GM12878 (cell line): Measurements from ENCODE around the gene NRN1L. TPM values are rescaled to one million over a fixed set of nuclear protein-coding genes. Genes with fewer than 3 reads are reported as not detected.

Source experiments
- ATAC-seq: fragments of 200-7000 bp; cut with Tn5 transposase; 3 replicates; pipeline ENCODE4 v1.9.1; 2020; ENCODE audit warnings: mild to moderate bottlenecking, moderate library complexity
- BruUV-seq: library from RNA; stranded (reverse); fragments of 400-500 nt; replicated peaks from 2 replicates; lab custom pipeline; 2021; lab: Mats Ljungman, UMichigan
- CTCF ChIA-PET: fragments of 300-600 bp; sonication (Branson Sonifier 250); formaldehyde crosslinking; extraction: SDS; loops from one replicate; lab custom pipeline; 2021; ENCODE audit warnings: inconsistent platforms; lab: Yijun Ruan, JAX
- POLR2A ChIA-PET: fragments of 350-600 bp; formaldehyde crosslinking; extraction: SDS; loops from one replicate; lab custom pipeline; 2021; ENCODE audit warnings: inconsistent platforms; lab: Charles Lee
- RAD21 ChIA-PET: fragments of 300-600 bp; sonication (Branson Sonifier 250); formaldehyde crosslinking; loops from one replicate; lab custom pipeline; 2023; ENCODE audit warnings: antibody characterized with exemption; ENCODE audit not compliant: unreplicated experiment; lab: Charles Lee
- SMC1A ChIA-PET: fragments of 300-600 bp; sonication (Branson Sonifier 250); formaldehyde crosslinking; loops from one replicate; lab custom pipeline; 2023; ENCODE audit not compliant: unreplicated experiment, uncharacterized antibody; lab: Charles Lee
- DNase-seq: peaks from one replicate; pipeline ENCODE4 v3.0.0-alpha.2; 2011; ENCODE audit warnings: low read depth, low spot score
- FAIRE-seq: peaks from 3 replicates; lab custom pipeline; 2011; peaks lifted over from hg19 to GRCh38; lab: Jason Lieb, UNC
- H2AFZ ChIP-seq: 2 replicates; pipeline ENCODE4 v1.6.0; 2011; ENCODE audit warnings: low read depth, low read length, control low read depth; ENCODE audit not compliant: control insufficient read depth
- H3K27ac ChIP-seq: 2 replicates; pipeline ENCODE4 v1.5.1; 2011; ENCODE audit warnings: control low read depth; ENCODE audit not compliant: control insufficient read depth, insufficient read depth
- H3K27me3 ChIP-seq, 2 experiments: replicated peaks in 1 of 2; 2 replicates each; pipeline versions ENCODE4 v1.6.0 to v1.6.1; 2011; ENCODE audit warnings: low read length in 1 of 2; ENCODE audit not compliant: control insufficient read depth in 2 of 2, insufficient read depth in 2 of 2
- H3K36me3 ChIP-seq, 2 experiments: 2 replicates each; pipeline ENCODE4 v1.5.1; 2011; ENCODE audit warnings: low read length in 1 of 2; ENCODE audit not compliant: control insufficient read depth in 2 of 2, insufficient read depth in 2 of 2
- H3K4me1 ChIP-seq: 2 replicates; pipeline ENCODE4 v1.6.1; 2011; ENCODE audit warnings: mild to moderate bottlenecking, low read length, moderate library complexity, mixed read lengths; ENCODE audit not compliant: control insufficient read depth, insufficient read depth
- H3K4me2 ChIP-seq: 2 replicates; pipeline ENCODE4 v1.6.0; 2011; ENCODE audit warnings: control low read depth; ENCODE audit not compliant: control insufficient read depth, insufficient read depth
- H3K4me3 ChIP-seq: fragments of 200-600 bp; sonication (generic); 2 replicates; pipeline ENCODE4 v1.5.1; 2016
- H3K79me2 ChIP-seq: 2 replicates; pipeline ENCODE4 v1.6.0; 2011; ENCODE audit warnings: low read length; ENCODE audit not compliant: control insufficient read depth, insufficient read depth
- H3K9ac ChIP-seq: 2 replicates; pipeline ENCODE4 v1.8.0; 2011; ENCODE audit warnings: low read length, control low read depth, mixed read lengths; ENCODE audit not compliant: control insufficient read depth, insufficient read depth
- H3K9me3 ChIP-seq: replicated peaks from 3 replicates; pipeline ENCODE4 v1.5.1; 2011; ENCODE audit warnings: mild to moderate bottlenecking, low read length; ENCODE audit not compliant: control insufficient read depth, insufficient read depth
- H4K20me1 ChIP-seq: 2 replicates; pipeline ENCODE4 v1.6.0; 2011; ENCODE audit not compliant: control insufficient read depth, insufficient read depth
- MEF2B ChIP-seq: fragments of 450-650 bp; IDR thresholded peaks from 2 replicates; pipeline ENCODE4 v1.6.1; 2018; ENCODE audit warnings: mild to moderate bottlenecking, moderate library complexity; ENCODE audit not compliant: partially characterized antibody, poor library complexity, severe bottlenecking
- MXI1 ChIP-seq: fragments of 150-350 bp; IDR thresholded peaks from 2 replicates; pipeline ENCODE4 v1.6.1; 2011; ENCODE audit warnings: low read depth, mild to moderate bottlenecking, inconsistent platforms, low read length, improper control_type of control experiment
- SMAD1 ChIP-seq: fragments of 450-650 bp; IDR thresholded peaks from 2 replicates; pipeline ENCODE4 v1.6.1; 2018; ENCODE audit warnings: mild to moderate bottlenecking, low read depth; ENCODE audit not compliant: partially characterized antibody
- SMAD5 ChIP-seq: IDR thresholded peaks from 2 replicates; pipeline ENCODE4 v1.6.1; 2016; ENCODE audit warnings: antibody characterized with exemption, low read depth
- SP1 ChIP-seq: IDR thresholded peaks from one replicate; pipeline ENCODE4 v1.6.1; 2011; ENCODE audit warnings: low read depth, low read length
- WGBS: methylation state at CpG from one replicate; pipeline ENCODE4 v1.1.6; 2016; ENCODE audit warnings: low lambda C conversion rate; ENCODE audit not compliant: insufficient replicate concordance, insufficient coverage; ENCODE audit errors: missing lambda C conversion rate; 5-methylcytosine and 5-hydroxymethylcytosine counted together
- in situ Hi-C: fragments of 300-500 bp; cut with MboI; formaldehyde crosslinking; loops from 9 replicates; pipeline ENCODE4 v1.14.3; 2018; ENCODE audit warnings: mixed read lengths
- intact Hi-C: fragments of 100-400 bp; cut with micrococcal nuclease; formaldehyde crosslinking; loops from one replicate; pipeline ENCODE4 v1.14.2; 2022; ENCODE audit not compliant: unreplicated experiment
- polyA plus RNA-seq, 11 experiments: library from polyadenylated mRNA; depleted of rRNA in 4 of 11; unstranded in 6 of 11; stranded (reverse) in 5 of 11; fragments of >200 nt; fragmentation: Nextera tagmentation in 4 of 11; fragmentation: Illumina TruSeq in 1 of 11; extraction: Ambion mirVana in 4 of 11; extraction: Trizol in 1 of 11; gene quantifications; 1 replicate in 1 of 11; 2 replicates in 10 of 11; pipeline versions ENCODE4 v1.2.1 to v1.2.3, GENCODE V29; 2011 to 2016; ENCODE audit warnings: inconsistent platforms in 2 of 11, missing spikeins in 2 of 11, low read depth in 1 of 11
- total RNA-seq, 4 experiments: library from RNA; depleted of rRNA in 3 of 4; stranded (reverse); fragments of >200 nt in 3 of 4; fragmentation: Illumina TruSeq in 1 of 4; extraction: Trizol in 1 of 4; gene quantifications; 2 replicates each; pipeline versions ENCODE4 v1.2.1 to v1.2.3, GENCODE V29; 2013 to 2021
- TF ChIP-seq, protein P1 (sequence below): fragments of 450-650 bp; IDR thresholded peaks from 2 replicates; pipeline ENCODE4 v1.6.1; 2017; ENCODE audit warnings: borderline replicate concordance

NRN1L gene
- total and polyA plus RNA-seq, 10 of the 15 experiments (the other 5 are each of a cell fraction or from before 2014, with no cell fraction given), result 0.11 to 0.99 (median 0.28) TPM; not detected in 3

DNA sequence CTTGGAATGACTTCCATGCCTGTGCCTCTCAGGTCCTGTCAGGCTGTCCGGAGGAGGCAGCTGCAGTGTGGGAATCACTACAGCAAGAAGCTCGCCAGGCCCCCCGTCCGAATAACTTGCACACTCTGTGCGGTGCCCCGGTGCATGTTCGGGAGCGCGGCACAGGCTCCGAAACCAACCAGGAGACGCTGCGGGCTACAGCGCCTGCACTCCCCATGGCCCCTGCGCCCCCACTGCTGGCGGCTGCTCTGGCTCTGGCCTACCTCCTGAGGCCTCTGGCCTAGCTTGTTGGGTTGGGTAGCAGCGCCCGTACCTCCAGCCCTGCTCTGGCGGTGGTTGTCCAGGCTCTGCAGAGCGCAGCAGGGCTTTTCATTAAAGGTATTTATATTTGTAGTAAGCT lies 1.3 kb downstream of the NRN1L start:
- FAIRE-seq, result no peak
- TF ChIP-seq SMAD5, result no peak
- TF ChIP-seq SP1, result no peak
- TF ChIP-seq, protein P1, sequence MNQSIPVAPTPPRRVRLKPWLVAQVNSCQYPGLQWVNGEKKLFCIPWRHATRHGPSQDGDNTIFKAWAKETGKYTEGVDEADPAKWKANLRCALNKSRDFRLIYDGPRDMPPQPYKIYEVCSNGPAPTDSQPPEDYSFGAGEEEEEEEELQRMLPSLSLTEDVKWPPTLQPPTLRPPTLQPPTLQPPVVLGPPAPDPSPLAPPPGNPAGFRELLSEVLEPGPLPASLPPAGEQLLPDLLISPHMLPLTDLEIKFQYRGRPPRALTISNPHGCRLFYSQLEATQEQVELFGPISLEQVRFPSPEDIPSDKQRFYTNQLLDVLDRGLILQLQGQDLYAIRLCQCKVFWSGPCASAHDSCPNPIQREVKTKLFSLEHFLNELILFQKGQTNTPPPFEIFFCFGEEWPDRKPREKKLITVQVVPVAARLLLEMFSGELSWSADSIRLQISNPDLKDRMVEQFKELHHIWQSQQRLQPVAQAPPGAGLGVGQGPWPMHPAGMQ, result no peak
- no peak for TF ChIP-seq MEF2B
- no peak for TF ChIP-seq MXI1
- TF ChIP-seq SMAD1, result no peak
- CTCF ChIA-PET, result interaction anchor here (1.1 to 5.6 kb wide), 3 partner anchors 11 to 155 kb away, joined by 4 to 39 read pairs (median 5); partner anchors contain the start of gene EDC4

More for the DNA sequence above, 1.3 kb downstream of the NRN1L start:
- H4K20me1 ChIP-seq, result no peaks in the 10 kb centered on the region
- SMC1A ChIA-PET, result no interaction called here
- RAD21 ChIA-PET, result interaction anchor here (1.1 kb wide), 1 partner anchor 11 kb away, joined by 3 read pairs; no protein-coding TSS in a partner anchor
- H3K27ac ChIP-seq, result no peak overlapping the region
- POLR2A ChIA-PET, result no interaction called here
- intact Hi-C loops, result no loop called here
- H3K36me3 ChIP-seq, result peaks cover 9 to 29% of the 10 kb centered on the region in 2 experiments; a peak in 3 of 4 replicates
- WGBS, result over 99% methylated on average over 19 of the region's 19 CpGs
- no peaks in the 10 kb centered on the region for H3K79me2 ChIP-seq
- no peaks in the 10 kb centered on the region for H3K9me3 ChIP-seq
- in situ Hi-C loops, result no loop called here
- no peak overlapping the region for H3K9ac ChIP-seq
- no peak overlapping the region for H3K4me2 ChIP-seq
- no peak overlapping the region for H2AFZ ChIP-seq
- H3K4me3 ChIP-seq, result no peak overlapping the region
- H3K27me3 ChIP-seq, result no peaks in the 10 kb centered on the region
- no peak for ATAC-seq
- H3K4me1 ChIP-seq, result no peaks in the 10 kb centered on the region
- BruUV-seq, result no TSS peak
- DNase-seq, result no peak
